Activated CD4-positive, CD25-positive, alpha-beta regulatory T cell treated with anti-CD3 and anti-CD28 coated beads, Interleukin-2, amount 50 U/mL, for 72 hours (primary cell): ENCODE measurements around the gene GAB2.

Experiments
- DNase-seq: peaks from one replicate; pipeline ENCODE4 v3.0.0; 2021

The GAB2 gene

DNA sequence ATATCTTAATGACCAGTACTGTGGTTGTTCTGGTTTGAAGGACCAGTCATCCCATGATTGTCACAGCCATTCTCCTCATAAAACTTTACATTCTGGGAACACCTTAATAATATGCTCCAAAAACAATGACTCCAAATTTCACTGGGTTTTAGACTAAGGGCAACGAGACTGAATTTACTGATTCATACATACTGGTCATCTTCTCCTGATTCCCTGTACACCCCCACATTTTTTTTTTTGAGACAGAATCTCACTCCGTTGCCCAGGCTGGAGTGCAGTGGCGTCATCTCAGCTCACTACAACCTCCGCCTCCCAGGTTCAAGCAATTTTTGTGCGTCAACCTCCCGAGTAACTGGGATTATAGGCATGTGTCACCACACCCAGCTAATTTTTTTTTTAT, 78.9 kb downstream of the GAB2 start:
- no peak for DNase-seq

DNA sequence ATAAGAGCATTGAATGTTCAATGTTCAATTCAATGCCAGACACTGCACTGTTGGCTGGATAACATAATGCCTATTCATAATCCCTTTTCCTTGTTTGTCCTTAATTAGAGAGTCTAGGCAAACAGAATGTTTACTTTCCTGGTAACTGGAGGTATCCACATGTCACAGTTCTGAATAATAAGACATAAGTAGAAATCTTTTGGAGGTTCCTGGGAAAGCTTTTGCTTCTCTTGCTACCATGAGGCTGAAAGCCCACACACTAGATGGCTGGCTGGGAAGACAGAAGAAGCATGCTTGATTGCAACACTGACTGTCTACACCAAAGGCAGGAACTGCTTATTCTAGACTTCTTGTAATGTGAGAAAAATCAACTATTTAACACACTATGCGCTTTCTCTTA, 79.5 kb downstream of the GAB2 start:
- no peak for DNase-seq

DNA sequence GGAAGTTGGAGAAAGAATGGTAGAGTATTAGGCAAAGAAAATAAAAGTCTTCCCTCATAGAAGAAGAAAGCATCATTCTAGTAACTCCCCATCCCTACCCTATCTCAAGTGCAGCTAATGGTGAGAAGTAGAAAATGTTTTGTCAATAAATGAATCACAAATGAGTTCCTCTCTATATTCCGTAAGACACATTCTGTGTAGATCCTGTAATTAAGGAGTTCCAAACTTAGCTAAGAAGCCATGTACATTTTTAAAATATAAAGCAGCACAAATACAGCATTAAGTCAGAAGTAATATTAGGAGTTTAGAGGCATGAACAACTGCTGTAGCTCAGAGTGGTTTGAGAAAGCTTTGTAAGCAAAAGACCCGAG, 80.1 kb downstream of the GAB2 start:
- DNase-seq: no peak

GRCh38 chr11:78336877-78337553, 80.6 kb downstream of the GAB2 start:
- no peak for DNase-seq

DNA sequence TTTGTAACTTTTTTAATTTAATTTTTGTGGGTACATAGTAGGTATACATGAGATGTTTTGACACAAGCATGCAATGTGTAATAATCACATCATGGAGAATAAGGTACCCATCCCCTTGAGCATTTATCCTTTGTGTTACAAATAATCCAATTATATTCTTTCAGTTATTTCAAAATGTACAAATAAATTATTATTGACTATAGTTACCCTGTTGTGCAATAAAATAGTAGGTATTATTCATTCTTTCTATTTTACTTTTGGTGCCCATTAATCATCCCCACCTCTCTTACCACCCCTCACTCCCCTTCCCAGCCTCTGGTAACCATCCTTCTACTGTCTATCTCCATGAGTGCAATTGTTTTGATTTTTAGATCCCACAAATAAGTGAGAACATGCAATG, 83.5 kb downstream of the GAB2 start:
- no peak for DNase-seq

- DNase-seq: no peak
These were observed 84.7 kb downstream of the GAB2 start for GRCh38 chr11:78332872-78333271.

DNA sequence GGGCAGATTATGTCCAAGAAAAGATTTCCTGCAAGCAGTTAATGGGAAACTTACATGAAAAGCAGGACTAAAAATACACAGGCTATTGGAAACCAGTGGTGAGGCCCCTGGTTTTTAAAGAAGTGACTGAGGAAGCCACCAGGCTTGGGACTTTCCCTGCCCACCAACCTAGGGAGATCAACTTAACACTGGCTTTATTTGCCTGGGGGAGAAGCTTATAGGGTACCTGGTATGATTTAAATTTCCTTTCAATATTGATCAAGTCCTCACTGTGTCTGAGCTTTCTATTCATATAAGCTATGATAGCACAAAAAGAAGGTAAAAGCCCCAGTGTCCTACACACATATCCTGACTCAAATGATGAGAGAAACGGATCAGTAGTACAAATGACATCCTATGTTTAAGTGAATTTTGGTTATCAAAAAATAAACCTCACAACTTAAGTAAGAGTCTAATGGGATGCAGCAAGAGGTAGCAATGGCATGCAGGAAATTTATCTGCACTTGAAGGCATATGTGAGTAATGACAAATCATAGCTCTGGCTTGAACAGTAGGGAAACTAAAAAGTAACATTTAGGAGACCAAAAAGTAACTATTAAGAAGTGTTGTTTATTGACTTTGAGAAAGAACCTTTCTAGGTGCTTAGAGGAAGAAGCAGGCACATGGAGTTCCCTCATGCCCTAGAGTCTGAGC, 85.3 kb downstream of the GAB2 start:
- no peak for DNase-seq

DNA sequence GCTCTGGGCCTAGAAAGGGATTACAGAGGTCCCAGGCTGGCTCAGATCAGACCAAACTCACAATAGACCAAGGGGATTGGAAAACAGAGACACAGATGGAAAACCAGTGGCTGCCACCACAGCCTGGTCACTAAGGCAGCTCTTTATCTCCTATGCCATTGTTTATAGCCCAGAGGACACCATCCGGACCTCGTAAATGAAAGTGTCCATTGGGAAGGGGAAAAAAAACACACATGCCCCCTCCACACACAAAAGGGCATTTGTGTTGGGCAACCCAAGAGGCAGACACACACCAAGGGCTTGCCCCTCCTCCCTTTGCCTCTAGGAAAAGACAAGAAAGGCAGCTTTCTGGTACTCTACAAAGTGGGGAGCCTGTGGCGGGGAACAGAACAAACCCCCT, 85.9 kb downstream of the GAB2 start:
- DNase-seq: no peak

- no peak for DNase-seq
These were observed 87.3 kb downstream of the GAB2 start for GRCh38 chr11:78330361-78330760.

- no peak for DNase-seq
These were observed 89.7 kb downstream of the GAB2 start for GRCh38 chr11:78327945-78328344.

DNA sequence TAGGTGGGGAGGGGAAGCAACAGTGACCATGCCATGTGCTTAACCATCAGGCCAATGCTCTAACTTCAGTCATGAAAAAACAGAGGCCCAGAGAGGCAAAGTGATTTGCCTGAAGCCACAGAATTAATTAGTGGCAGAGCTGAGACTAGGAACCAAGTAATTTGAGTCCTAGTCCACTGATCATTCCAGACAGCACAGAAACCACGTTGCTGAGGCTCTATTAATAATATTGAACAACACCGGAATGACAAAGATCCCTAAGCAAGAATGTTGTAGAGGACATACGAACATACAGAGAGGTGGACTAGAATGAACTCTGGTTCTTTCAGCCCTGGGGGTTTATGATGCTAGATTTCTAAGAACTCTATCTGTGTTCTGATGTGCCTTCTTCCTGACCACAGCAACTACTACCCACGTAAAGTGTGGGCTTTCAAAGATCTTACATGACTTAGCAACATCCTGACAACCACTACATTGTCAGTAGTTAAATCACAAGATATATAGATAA, 92.3 kb downstream of the GAB2 start:
- DNase-seq: no peak

DNA sequence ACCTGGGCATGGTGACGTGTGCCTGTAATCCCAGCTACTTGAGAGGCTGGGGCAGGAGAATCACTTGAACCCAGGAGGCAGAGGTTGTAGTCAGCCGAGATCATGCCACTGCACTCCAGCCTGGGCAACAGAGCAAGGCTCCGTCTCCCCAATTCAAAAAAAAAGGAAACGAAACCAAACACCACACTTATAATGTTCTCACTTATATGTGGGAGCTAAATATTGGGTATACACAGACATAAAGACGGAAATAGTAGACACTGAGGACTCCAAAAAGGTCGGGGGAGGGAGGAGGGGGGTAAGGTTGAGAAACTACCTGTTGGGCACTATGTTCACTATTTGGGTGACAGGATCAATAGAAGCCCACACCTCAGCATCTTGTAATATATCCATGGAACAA, 94.3 kb downstream of the GAB2 start:
- DNase-seq: no peak

GRCh38 chr11:78319453-78319955, 98.1 kb downstream of the GAB2 start:
- DNase-seq: no peak

DNA sequence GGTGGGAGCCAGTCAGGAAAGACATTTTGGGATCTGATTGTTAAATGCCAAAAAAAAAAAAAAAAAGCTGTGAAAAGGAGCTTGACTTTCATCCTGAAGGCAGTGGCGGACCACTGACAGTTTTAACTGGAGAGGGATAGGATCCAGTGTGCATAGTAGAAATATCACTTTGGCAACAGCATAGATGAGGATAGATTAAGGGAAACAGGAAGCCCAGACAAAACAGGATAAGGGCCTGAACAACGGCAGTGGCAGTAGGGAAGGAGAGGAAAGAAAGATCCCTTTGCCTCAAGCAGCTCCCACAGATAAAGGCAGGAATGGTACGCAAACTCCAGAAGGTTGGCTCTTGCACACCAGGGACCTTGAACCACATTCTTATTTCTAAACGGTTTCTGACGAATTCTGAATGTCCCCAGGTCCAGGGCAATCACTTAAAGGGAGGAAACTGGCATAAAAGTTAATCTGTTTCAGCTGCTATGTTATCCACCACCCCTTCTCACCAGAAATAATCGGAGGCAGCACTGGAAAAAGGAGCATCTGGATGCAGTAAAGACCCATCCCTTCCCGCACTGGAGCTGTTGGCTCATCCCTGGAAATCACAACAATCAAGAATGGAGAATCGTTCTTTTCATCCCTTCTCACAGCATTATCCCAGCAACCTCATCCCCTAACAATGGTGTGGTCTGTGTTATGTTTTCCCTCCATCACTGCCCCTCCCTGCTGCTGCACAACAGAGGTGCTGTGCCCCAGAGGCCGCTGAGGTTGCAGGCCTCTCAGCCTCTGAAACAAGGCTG, 99.1 kb downstream of the GAB2 start:
- no peak for DNase-seq

GRCh38 chr11:78315724-78316123, 101.9 kb downstream of the GAB2 start:
- DNase-seq: no peak

- no peak for DNase-seq
These were observed 102.9 kb downstream of the GAB2 start for GRCh38 chr11:78314762-78315161.

DNA sequence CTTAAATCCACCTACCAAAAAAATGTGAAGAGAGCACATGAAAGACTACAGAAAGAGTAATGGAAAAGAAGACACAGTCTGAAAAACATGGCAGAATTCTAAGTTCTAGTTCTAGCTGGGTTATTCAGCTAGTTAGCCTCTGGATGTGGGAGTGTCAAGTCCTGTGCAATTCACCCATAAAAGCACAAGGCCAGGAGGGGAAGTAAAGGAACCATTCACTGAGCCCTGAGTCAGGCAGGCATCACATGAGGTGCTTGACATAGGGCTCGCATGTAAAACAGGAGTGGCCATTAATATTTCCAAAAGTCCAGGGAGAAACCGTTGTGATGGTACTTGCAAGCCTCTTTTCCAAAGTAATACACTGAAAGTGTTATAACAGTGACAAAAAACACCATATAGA, 103.7 kb downstream of the GAB2 start:
- DNase-seq: no peak

DNA sequence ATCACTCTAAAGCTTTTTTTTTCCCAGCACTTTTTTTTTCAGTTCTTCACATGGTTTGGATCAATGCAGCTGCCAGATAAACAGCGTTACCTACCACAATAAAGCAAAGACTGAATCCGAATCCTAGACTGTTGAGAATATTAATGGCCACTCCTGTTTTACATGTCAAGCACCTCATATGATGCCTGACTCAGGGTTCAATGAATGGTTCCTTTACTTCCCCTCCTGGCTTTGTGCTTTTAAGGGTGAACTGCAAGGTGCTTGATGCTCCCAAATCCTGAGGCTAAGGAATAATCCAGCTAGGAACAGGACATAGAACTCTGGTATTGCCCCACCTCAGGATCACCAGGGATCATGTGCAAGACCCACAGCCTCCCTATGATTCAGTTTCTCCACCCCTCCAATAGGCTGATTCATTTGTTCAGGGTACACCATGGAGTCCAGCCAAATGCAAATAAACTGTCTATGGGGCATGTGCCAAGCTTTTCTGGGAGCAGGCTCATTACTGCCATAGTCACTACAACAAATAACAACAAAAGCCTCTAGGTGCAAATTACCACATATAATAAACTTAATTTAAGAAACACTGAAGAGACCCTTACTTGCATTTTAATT, 104.3 kb downstream of the GAB2 start:
- DNase-seq: no peak

GRCh38 chr11:78312712-78313111, 104.9 kb downstream of the GAB2 start:
- DNase-seq: no peak

DNA sequence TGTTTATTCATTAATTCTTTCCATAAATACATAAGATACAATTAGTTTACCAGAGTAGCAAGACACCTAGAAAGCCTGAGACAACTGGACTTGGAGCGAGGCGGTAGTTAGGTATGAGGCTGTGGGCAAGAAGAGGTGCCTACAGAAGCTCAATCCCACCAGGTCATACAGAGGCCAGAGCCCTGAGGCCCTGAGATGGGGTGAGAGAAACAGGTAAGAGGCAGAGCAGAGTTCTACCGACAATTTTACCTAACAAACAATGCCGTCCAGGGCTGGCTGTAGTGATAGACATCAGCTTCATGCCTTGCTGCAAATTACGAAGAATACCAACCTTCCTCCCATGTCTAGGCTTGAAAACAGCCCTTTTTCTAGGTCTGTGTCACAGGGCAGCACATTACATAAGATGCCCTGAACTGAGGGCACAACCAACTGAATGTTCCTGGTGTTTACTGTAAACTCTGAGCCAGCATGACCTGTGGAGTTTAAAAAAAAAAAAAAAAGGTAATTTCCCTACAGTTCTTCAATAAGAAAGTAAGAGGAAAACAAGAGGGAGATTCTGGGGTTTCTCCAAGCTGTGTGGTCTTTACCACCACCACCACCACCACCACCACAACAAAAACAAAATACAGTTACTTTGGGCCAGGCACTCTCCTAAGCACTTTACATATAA, 105.8 kb downstream of the GAB2 start:
- no peak for DNase-seq

DNA sequence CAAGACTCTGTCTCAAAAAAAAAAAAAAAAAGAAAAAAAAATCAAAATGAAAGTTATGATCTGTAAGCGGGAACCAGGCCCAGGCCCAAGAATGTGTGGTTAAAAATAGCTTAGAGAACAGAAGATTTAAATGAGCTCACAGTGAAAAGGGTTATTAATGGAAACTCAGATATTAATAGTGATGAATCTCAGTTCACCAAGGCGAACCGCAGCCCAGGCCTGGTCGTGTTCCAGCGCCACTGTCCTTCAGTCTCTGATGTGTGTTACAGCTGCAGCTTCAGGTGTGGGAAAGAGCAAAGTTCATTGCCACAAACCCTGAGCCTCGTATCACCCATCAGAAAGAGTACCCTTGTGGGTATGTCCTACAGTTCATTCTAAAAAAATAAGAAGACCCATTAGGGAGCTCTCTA, 107.1 kb downstream of the GAB2 start:
- no peak for DNase-seq

GRCh38 chr11:78304201-78304600, 113.4 kb downstream of the GAB2 start:
- no peak for DNase-seq
